Spleen (tissue), 13 donors: ENCODE measurements around the gene TADA1. TPM values are rescaled to one million over a fixed set of nuclear protein-coding genes. Genes with fewer than 3 reads are reported as not detected.

Source experiments
- DNase-seq: peaks from one replicate; pipeline ENCODE4 v3.0.0-alpha.2; 2020
- H3K27ac ChIP-seq, 8 donors: fragments of 200-600 bp; sonication (generic) in 7 of 8; 1 replicate in 4 of 8; 2 replicates in 4 of 8; pipeline versions ENCODE4 v1.5.0 to v1.8.0; 2016 to 2021; ENCODE audit warnings: inconsistent platforms in 4 of 8, mild to moderate bottlenecking in 4 of 8, moderate library complexity in 1 of 8
- H3K27me3 ChIP-seq, 7 donors: fragments of 200-600 bp; sonication (generic) in 6 of 7; replicated peaks in 1 of 7; 1 replicate in 4 of 7; 2 replicates in 3 of 7; pipeline versions ENCODE4 v1.5.0 to v1.8.0; 2016 to 2021; ENCODE audit warnings: inconsistent platforms in 3 of 7, mild to moderate bottlenecking in 1 of 7
- H3K36me3 ChIP-seq, 6 donors: fragments of 200-600 bp; sonication (generic) in 5 of 6; 1 replicate in 4 of 6; 2 replicates in 2 of 6; pipeline versions ENCODE4 v1.5.0 to v1.8.0; 2016 to 2021; ENCODE audit warnings: inconsistent platforms in 2 of 6
- H3K4me1 ChIP-seq, 6 donors: fragments of 200-600 bp; sonication (generic) in 5 of 6; 1 replicate in 3 of 6; 2 replicates in 3 of 6; pipeline versions ENCODE4 v1.5.0 to v1.8.0; 2016 to 2021; ENCODE audit warnings: inconsistent platforms in 3 of 6
- H3K4me3 ChIP-seq, 8 donors: fragments of 200-600 bp; sonication (generic) in 7 of 8; 1 replicate in 4 of 8; 2 replicates in 4 of 8; pipeline versions ENCODE4 v1.5.0 to v1.8.0; 2016 to 2021; ENCODE audit warnings: inconsistent platforms in 4 of 8, mild to moderate bottlenecking in 4 of 8, moderate library complexity in 2 of 8
- H3K9me3 ChIP-seq, 8 donors: fragments of 200-600 bp; sonication (generic) in 7 of 8; 1 replicate in 4 of 8; 2 replicates in 4 of 8; pipeline versions ENCODE4 v1.5.0 to v1.8.0; 2016 to 2021; ENCODE audit warnings: inconsistent platforms in 4 of 8
- CTCF ChIP-seq, 11 experiments: fragments of 200-600 bp in 7 of 11; fragments of 450-650 bp in 4 of 11; sonication (generic) in 4 of 11; IDR thresholded peaks in 8 of 11; conservative IDR thresholded peaks in 3 of 11; 1 replicate in 7 of 11; 2 replicates in 4 of 11; pipeline versions ENCODE4 v1.4.0 to v1.8.0; 2016 to 2021; ENCODE audit warnings: antibody characterized with exemption in 11 of 11, inconsistent platforms in 4 of 11, mild to moderate bottlenecking in 1 of 11
- POLR2A ChIP-seq, 3 donors: fragments of 450-650 bp; IDR thresholded peaks; one replicate each; pipeline ENCODE4 v1.5.1; 2017; ENCODE audit warnings: antibody characterized with exemption in 3 of 3, mild to moderate bottlenecking in 1 of 3
- POLR2AphosphoS5 ChIP-seq, 3 donors: sonication (generic); formaldehyde crosslinking; IDR thresholded peaks; one replicate each; pipeline ENCODE4 v1.5.1; 2017; ENCODE audit warnings: antibody characterized with exemption in 3 of 3
- WGBS, 5 donors: extraction: QIAGEN DNeasy Blood & Tissue Kit in 3 of 5; methylation state at CpG; one replicate each; pipeline versions ENCODE4 v1.1.5 to v1.1.7; 2013 to 2018; 5-methylcytosine and 5-hydroxymethylcytosine counted together
- intact Hi-C: fragments of 100-400 bp; cut with DNase I; formaldehyde crosslinking; loops from one replicate; pipeline ENCODE4 v1.15.0; 2023; ENCODE audit warnings: low total_unique reads
- long read RNA-seq, 2 donors: transcript quantifications; one replicate each; lab custom pipeline, GENCODE V29; 2026
- polyA plus RNA-seq, 3 donors: library from polyadenylated mRNA; stranded (reverse); fragments of 200-250 nt; gene quantifications; one replicate each; pipeline ENCODE4 v1.2.1, GENCODE V29; 2013
- total RNA-seq, 7 donors: library from RNA; depleted of rRNA in 3 of 7; stranded (reverse); fragments of >200 nt in 3 of 7; fragmentation: NEBNext Ultra II Directional in 4 of 7; extraction: Animal tissue kit (Norgen Biotek cat#: 25700) in 4 of 7; gene quantifications; one replicate each; pipeline versions ENCODE4 v1.1.0 to v1.2.1, GENCODE V29; 2016 to 2021
- donor health status: healthy with polysubstance abuse.
- donor health status: DM: no; HTN: no; CAD: no; lungs with moderate emphysema.
- donor health status: DM: no; HTN: no; CAD: no.
- donor health status: Bipolar disorder and iron deficiency.
- donor health status: healthy.
- donor health status: DM: no; HTN: no; CAD: no.
- donor health status: DM: yes; HTN: yes; CAD: no.

Gene TADA1, protein sequence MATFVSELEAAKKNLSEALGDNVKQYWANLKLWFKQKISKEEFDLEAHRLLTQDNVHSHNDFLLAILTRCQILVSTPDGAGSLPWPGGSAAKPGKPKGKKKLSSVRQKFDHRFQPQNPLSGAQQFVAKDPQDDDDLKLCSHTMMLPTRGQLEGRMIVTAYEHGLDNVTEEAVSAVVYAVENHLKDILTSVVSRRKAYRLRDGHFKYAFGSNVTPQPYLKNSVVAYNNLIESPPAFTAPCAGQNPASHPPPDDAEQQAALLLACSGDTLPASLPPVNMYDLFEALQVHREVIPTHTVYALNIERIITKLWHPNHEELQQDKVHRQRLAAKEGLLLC
- 10 to 100 TPM in 4 of 7 donors, 1 to 10 TPM in 3; 9.1 to 15.7 (median 10.2) TPM for total RNA-seq
- 10 to 100 TPM in 2 of 3 donors, 1 to 10 TPM in 1; 8.6 to 11.7 (median 10.3) TPM for polyA plus RNA-seq
- long read RNA-seq, donor 1, partial matches to known transcripts = 0 of 1 reads
- long read RNA-seq, donor 1, other reads (novel, unspliced or antisense) = 0 of 1 reads
- long read RNA-seq, donor 2, partial matches to known transcripts = 0 of 2 reads
- long read RNA-seq, donor 2, other reads (novel, unspliced or antisense) = 0 of 2 reads

DNA sequence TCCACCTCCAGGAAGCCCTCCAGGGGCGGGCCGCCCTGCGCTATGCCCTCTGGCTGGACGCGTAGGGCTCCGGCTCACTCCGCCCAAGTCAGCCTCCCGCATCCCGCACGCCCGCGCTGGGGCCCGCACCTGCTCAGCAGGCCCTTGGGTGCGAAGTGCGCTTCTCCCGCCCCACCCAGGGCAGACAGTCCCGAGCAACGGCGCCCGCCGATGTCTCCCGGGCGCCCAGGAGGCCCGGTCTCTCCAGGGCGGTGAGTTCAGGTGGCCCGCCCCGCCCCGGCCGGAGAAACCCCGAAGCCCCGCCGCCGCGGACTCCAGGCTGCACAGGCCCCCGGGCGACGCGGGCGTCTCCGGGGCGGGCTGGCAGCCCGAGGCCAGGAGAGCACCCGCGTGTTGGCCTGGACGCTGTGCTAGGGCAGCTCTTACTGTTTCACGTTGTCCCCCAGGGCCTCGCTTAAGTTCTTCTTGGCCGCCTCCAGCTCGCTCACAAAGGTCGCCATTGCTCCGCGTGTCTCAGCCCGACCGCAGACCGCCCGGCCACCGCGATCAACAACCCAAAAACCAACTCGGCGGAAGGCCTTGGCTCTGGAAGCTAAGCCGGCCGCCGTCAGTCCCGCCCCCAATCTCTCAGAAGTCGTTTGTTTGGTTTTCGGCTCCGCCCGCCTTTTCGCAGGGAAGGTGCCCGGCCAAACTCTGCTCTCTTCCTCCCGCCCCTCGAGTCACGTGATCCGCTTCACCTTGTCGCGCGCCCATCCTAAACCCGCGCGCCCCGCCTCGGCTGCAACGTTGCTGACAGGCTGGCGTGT is at the start of gene TADA1:
TADA1 (minus strand) TSS at position 531 of the 806 bp plus-strand sequence; CDS start at position 500, 31 bp downstream.
- TF ChIP-seq POLR2A (IDR thresholded peaks at IDR 0.05) = peak in 1 of 3 donors; percentile 80
- TF ChIP-seq CTCF (IDR thresholded peaks at IDR 0.05 in 8 of 11, conservative IDR thresholded peaks at IDR 0.05 in 3 of 11) = peak in 5 of 11 experiments; percentile 20 to 62 (median 54)
- TF ChIP-seq POLR2AphosphoS5 (IDR thresholded peaks at IDR 0.05) = peak; percentile 92 to 98 (median 93)
- Histone ChIP-seq H3K4me1 (peaks cover 11 to 57% (median 34%) of the 10 kb centered on the region in 6 donors), H3K27me3 (no peaks in the 10 kb centered on the region), H3K4me3 (peak within 1 kb of the TSS; percentile 62 to 97 (median 88)), H3K9me3 (peaks cover 0 to 3% (median 0%) of the 10 kb centered on the region in 8 donors), H3K27ac (peak within 1 kb of the TSS; percentile 93 to 97 (median 96)), H3K36me3 (peaks cover 0 to 8% (median 0%) of the 10 kb centered on the region in 6 donors)
- peak; percentile 99 for DNase-seq
- 0 to 1% (median 0%) methylated on average over 39 to 84 of the region's 84 CpGs for WGBS, 5 donors
- intact Hi-C loops = no loop called here

DNA sequence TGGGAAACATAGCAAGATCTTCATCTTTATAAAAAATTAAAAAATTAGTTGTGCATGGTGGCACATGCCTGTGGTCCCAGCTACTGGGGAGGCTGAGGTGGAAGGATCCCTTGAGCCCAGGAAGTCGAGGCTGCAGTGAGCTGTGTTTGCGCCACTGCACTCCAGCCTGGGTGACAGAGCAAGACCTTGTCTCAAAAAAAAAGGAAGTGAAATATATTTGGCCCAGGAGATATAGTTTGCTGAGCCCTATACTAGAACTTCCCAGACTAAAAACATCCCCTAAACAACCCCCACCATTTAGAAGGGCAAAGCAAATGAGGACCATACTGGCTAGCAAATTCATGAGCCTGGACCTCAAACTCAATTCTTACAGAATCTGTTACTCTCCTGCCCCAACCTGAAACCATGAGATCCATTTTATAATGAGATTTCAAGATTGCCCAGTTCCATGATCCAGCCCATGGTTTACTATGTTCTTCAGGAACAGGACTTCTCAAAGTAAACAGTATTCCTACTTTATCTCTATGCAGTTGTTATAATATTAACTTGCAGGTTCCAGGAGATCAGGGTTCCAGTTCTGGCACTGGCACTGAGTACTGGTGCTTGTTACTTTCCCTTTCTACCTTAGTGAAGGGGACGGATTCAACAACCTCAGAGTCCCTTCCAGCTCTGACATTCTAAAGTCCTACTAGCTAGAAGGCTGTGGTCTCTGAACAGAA is 48.9 kb upstream of the TADA1 start:
- intact Hi-C loops = no loop called here
- TF ChIP-seq CTCF (IDR thresholded peaks at IDR 0.05 in 8 of 11, conservative IDR thresholded peaks at IDR 0.05 in 3 of 11) (no peak), POLR2A (IDR thresholded peaks at IDR 0.05) (no peak), POLR2AphosphoS5 (IDR thresholded peaks at IDR 0.05) (no peak)
- H3K27me3 ChIP-seq = peaks cover 0 to 26% (median 19%) of the 10 kb centered on the region in 7 donors
- H3K9me3 ChIP-seq = no peaks in the 10 kb centered on the region
- peak; percentile 76 for DNase-seq
- no peaks in the 10 kb centered on the region for H3K36me3 ChIP-seq
- H3K27ac ChIP-seq = no peak overlapping the region
- H3K4me3 ChIP-seq = no peak overlapping the region
- 41 to 76% (median 50%) methylated on average over 3 of the region's 3 CpGs for WGBS, 5 donors
- peaks cover 0 to 34% (median 12%) of the 10 kb centered on the region in 6 donors for H3K4me1 ChIP-seq

DNA sequence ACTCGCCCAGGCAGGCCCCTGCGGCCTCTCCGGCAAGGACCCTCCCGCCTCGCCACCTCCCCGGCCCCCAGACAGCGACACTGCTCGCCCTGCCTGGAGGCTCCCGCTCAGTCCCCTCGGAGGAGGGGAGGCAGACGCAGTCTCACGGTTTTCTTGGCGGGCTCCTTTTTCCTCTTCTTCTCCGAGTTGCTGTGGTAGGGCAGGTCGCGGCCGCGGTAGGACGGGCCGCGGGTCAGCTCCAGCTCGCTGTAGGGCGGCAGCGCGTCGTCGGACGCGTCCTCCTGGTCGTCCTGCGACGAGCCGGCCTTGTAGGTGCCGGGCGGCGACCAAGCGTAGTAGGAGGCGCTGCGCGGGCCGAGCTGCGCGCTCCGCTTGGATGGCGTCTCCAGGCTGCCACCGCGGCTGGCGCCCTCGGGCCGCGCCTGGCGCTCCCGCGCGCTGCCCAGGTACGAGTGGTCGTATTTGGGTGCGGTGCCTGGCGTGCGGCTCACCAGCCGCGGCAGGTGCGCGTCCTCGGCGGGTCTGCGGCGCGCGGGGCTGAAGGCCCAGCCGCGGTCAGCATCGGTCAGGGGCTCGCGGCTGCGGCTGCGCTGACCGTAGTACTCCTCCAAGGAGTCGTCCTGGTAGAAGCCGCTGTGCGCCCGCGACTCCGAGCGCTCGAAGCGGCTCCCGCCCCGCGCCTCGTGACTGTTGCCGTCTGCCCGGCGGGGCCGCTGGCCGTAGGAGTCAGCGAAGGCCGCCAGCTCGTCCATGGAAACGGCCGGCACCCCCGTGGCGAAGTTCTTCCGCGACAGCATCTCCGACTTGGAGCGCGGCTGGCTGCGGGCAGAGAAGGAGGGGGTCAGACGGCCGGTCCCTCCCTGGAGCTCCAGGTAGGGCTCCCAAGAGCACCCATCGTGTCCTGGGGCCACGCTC is 44.8 kb upstream of the TADA1 start:
- H3K9me3 ChIP-seq = no peaks in the 10 kb centered on the region
- peaks cover 0 to 34% (median 12%) of the 10 kb centered on the region in 6 donors for H3K4me1 ChIP-seq
- H3K4me3 ChIP-seq = peak overlapping the region in 7 of 8 donors; percentile 29 to 68 (median 38)
- no peak for TF ChIP-seq POLR2AphosphoS5 (IDR thresholded peaks at IDR 0.05)
- TF ChIP-seq CTCF (IDR thresholded peaks at IDR 0.05 in 8 of 11, conservative IDR thresholded peaks at IDR 0.05 in 3 of 11) = no peak
- TF ChIP-seq POLR2A (IDR thresholded peaks at IDR 0.05) = no peak
- peaks cover 0 to 43% (median 30%) of the 10 kb centered on the region in 7 donors for H3K27me3 ChIP-seq
- peak; percentile 74 for DNase-seq
- 7 to 18% (median 10%) methylated on average over 57 to 113 of the region's 113 CpGs for WGBS, 5 donors
- H3K27ac ChIP-seq = no peak overlapping the region
- H3K36me3 ChIP-seq = no peaks in the 10 kb centered on the region
- intact Hi-C loops = no loop called here
